Fibroblast of lung (primary cell): ENCODE data around the gene CNTFR. TPM values are rescaled to one million over a fixed set of nuclear protein-coding genes. Genes with fewer than 3 reads are reported as not detected.

Experiments used
- DNase-seq, 2 donors: peaks; one replicate each; pipeline versions ENCODE4 v3.0.0 to v3.0.0-alpha.2; 2010; ENCODE audit warnings: low read depth in 2 of 2
- H2AFZ ChIP-seq: 2 replicates; pipeline ENCODE4 v1.5.1; 2012; ENCODE audit warnings: low read length, control low read depth, inconsistent platforms
- H3K27ac ChIP-seq: 2 replicates; pipeline ENCODE4 v1.5.1; 2011; ENCODE audit warnings: low read length, control low read depth; ENCODE audit not compliant: insufficient read depth
- H3K27me3 ChIP-seq: 2 replicates; pipeline ENCODE4 v1.5.1; 2011; ENCODE audit warnings: mild to moderate bottlenecking, low read length; ENCODE audit not compliant: control insufficient read depth, insufficient read depth
- H3K36me3 ChIP-seq: 2 replicates; pipeline ENCODE4 v1.5.1; 2011; ENCODE audit warnings: low read length; ENCODE audit not compliant: control insufficient read depth, insufficient read depth
- H3K4me1 ChIP-seq: 2 replicates; pipeline ENCODE4 v1.5.1; 2011; ENCODE audit warnings: low read length; ENCODE audit not compliant: control insufficient read depth, insufficient read depth; ENCODE audit errors: extremely low read depth
- H3K4me2 ChIP-seq: 2 replicates; pipeline ENCODE4 v1.5.1; 2011; ENCODE audit warnings: low read length, control low read depth; ENCODE audit not compliant: insufficient read depth; ENCODE audit errors: extremely low read depth
- H3K4me3 ChIP-seq, 4 experiments: fragments of 200-600 bp in 1 of 4; sonication (generic) in 1 of 4; replicated peaks in 1 of 4; 2 replicates each; pipeline ENCODE4 v1.5.1; 2011 to 2016; ENCODE audit warnings: low read length in 4 of 4, low read depth in 3 of 4, mild to moderate bottlenecking in 3 of 4, control low read depth in 2 of 4, inconsistent platforms in 1 of 4, mixed read lengths in 1 of 4; ENCODE audit not compliant: insufficient read depth in 1 of 4; ENCODE audit errors: control extremely low read depth in 1 of 4
- H3K79me2 ChIP-seq: 2 replicates; pipeline ENCODE4 v1.5.1; 2012; ENCODE audit warnings: mild to moderate bottlenecking, low read length, inconsistent platforms; ENCODE audit not compliant: control insufficient read depth, insufficient read depth
- H3K9ac ChIP-seq: 2 replicates; pipeline ENCODE4 v1.5.1; 2011; ENCODE audit warnings: mild to moderate bottlenecking, low read length, control low read depth; ENCODE audit not compliant: insufficient read depth
- H3K9me3 ChIP-seq: 2 replicates; pipeline ENCODE4 v1.5.1; 2012; ENCODE audit warnings: low read depth, low read length; ENCODE audit not compliant: control insufficient read depth, insufficient read depth
- H4K20me1 ChIP-seq: 2 replicates; pipeline ENCODE4 v1.5.1; 2011; ENCODE audit warnings: low read length; ENCODE audit not compliant: control insufficient read depth, insufficient read depth; ENCODE audit errors: extremely low read depth
- CTCF ChIP-seq, 2 donors: IDR thresholded peaks in 1 of 2; conservative IDR thresholded peaks in 1 of 2; 1 replicate in 1 of 2; 2 replicates in 1 of 2; pipeline ENCODE4 v1.5.1; 2011 to 2012; ENCODE audit warnings: low read length in 2 of 2, control low read depth in 1 of 2, inconsistent platforms in 1 of 2, low read depth in 1 of 2, mild to moderate bottlenecking in 1 of 2
- EZH2 ChIP-seq: IDR thresholded peaks from 2 replicates; pipeline ENCODE4 v1.5.1; 2012; ENCODE audit warnings: low read length, control low read depth, mild to moderate bottlenecking; ENCODE audit errors: missing control alignments
- polyA plus RNA-seq, 2 donors: library from polyadenylated mRNA; depleted of rRNA in 1 of 2; stranded (reverse) in 1 of 2; unstranded in 1 of 2; fragments of >200 nt; gene quantifications; 2 replicates each; pipeline ENCODE4 v1.2.1, GENCODE V29; 2011 to 2012; ENCODE audit warnings: missing spikeins in 1 of 2
- total RNA-seq: library from RNA; depleted of rRNA; stranded (reverse); fragments of >200 nt; gene quantifications from 2 replicates; pipeline ENCODE4 v1.2.1, GENCODE V29; 2014

The CNTFR gene
- total and polyA plus RNA-seq, 2 donors (not counting 1 experiment from before 2014, with no cell fraction given), result not detected

GRCh38 chr9:34610434-34611206 is 21.1 kb upstream of the CNTFR start:
- no peak for DNase-seq
- Histone ChIP-seq H2AFZ (no peak overlapping the region), H3K27ac (no peak overlapping the region), H3K9me3 (no peaks in the 10 kb centered on the region), H3K4me1 (peaks cover 7% of the 10 kb centered on the region), H4K20me1 (peaks cover under 1% of the 10 kb centered on the region), H3K4me2 (peak overlapping the region; percentile 87), H3K4me3 (peak overlapping the region in 2 of 4 experiments; percentile 85 to 93), H3K27me3 (peaks cover 2% of the 10 kb centered on the region), H3K9ac (no peak overlapping the region), H3K36me3 (peaks cover 6% of the 10 kb centered on the region), H3K79me2 (no peaks in the 10 kb centered on the region)
- no peak for TF ChIP-seq EZH2
- no peak for TF ChIP-seq CTCF (conservative IDR thresholded peaks at IDR 0.05 in 1 of 2, IDR thresholded peaks at IDR 0.05 in 1 of 2; ENCODE audit: low read depth in 1 of 2, low read length in 2 of 2)

DNA sequence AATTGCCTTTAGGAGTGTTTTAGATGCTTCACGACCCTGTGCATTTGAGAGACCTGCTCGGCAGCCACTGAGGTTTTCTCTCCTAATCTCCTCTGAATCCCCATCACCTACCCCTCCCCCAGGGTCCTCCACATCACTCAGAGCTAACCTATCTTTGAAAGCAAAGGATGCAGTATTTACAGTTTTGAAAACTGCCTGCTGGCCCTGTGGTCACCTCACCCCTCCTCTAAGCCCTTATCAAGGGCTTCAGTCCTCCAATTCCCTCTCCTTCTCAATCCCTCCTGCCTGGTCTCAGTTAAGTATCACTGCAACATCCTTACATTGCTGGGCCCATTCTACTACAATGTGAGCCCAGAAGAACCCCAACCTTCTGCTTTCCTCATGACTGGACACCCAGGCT is 17.8 kb upstream of the CNTFR start:
- Histone ChIP-seq H3K4me1 (peaks cover 3% of the 10 kb centered on the region), H4K20me1 (peaks cover 2% of the 10 kb centered on the region), H3K27ac (no peak overlapping the region), H3K36me3 (no peaks in the 10 kb centered on the region), H3K79me2 (no peaks in the 10 kb centered on the region), H3K4me3 (no peak overlapping the region), H3K27me3 (peaks cover 6% of the 10 kb centered on the region), H2AFZ (no peak overlapping the region), H3K4me2 (no peak overlapping the region), H3K9me3 (no peaks in the 10 kb centered on the region), H3K9ac (no peak overlapping the region)
- TF ChIP-seq EZH2 (no peak), CTCF (conservative IDR thresholded peaks at IDR 0.05 in 1 of 2, IDR thresholded peaks at IDR 0.05 in 1 of 2; ENCODE audit: low read depth in 1 of 2, low read length in 2 of 2) (no peak)
- no peak for DNase-seq

DNA sequence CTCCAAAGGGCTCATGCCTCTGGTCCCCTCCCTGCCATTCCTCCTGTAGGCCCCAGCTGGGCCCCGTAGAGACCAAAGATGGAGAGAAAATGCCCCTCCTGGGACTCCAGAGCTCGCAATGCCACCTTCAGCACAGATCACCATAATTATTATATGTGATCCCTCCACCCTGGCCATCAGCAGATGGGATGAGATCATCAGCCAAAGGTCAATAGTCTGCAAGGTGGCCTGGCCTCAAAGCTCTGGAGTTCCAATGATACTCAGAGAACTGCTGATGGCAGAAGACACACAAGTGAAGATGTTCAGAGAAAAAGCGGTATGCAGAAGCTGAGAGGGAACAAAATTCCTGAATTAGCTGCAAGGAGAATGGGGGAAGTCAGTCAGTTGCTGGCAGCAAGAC is 17.4 kb upstream of the CNTFR start:
- Histone ChIP-seq H3K4me1 (no peaks in the 10 kb centered on the region), H3K4me2 (no peak overlapping the region), H3K27ac (no peak overlapping the region), H3K79me2 (no peaks in the 10 kb centered on the region), H3K36me3 (no peaks in the 10 kb centered on the region), H4K20me1 (peaks cover 2% of the 10 kb centered on the region), H2AFZ (no peak overlapping the region), H3K9ac (no peak overlapping the region), H3K9me3 (no peaks in the 10 kb centered on the region), H3K4me3 (no peak overlapping the region), H3K27me3 (peaks cover 6% of the 10 kb centered on the region)
- TF ChIP-seq EZH2 (no peak), CTCF (conservative IDR thresholded peaks at IDR 0.05 in 1 of 2, IDR thresholded peaks at IDR 0.05 in 1 of 2; ENCODE audit: low read depth in 1 of 2, low read length in 2 of 2) (no peak)
- no peak for DNase-seq
